CD4-positive, alpha-beta T cell (primary cell): Measurements from ENCODE around the gene SUPT5H. TPM values are rescaled to one million over a fixed set of nuclear protein-coding genes. Genes with fewer than 3 reads are reported as not detected.

Source experiments
- ATAC-seq: fragments of 200-7000 bp; cut with Tn5 transposase; one replicate; pipeline ENCODE4 v1.10.0; 2022; ENCODE audit warnings: mild to moderate bottlenecking; ENCODE audit not compliant: poor library complexity
- CTCF ChIA-PET: fragments of 350-600 bp; sonication (Branson Sonifier 250); formaldehyde crosslinking; loops from one replicate; lab custom pipeline; 2021; ENCODE audit warnings: antibody characterized with exemption, inconsistent platforms; lab: Charles Lee
- POLR2A ChIA-PET: fragments of 350-600 bp; sonication (Branson Sonifier 250); formaldehyde crosslinking; loops from one replicate; lab custom pipeline; 2021; ENCODE audit warnings: antibody characterized with exemption, inconsistent platforms; lab: Charles Lee
- DNase-seq, 14 experiments: peaks; one replicate each; pipeline ENCODE4 v3.0.0-alpha.2; 2013 to 2020; ENCODE audit warnings: mixed read lengths in 2 of 14
- H3K27ac ChIP-seq, 2 donors: one replicate each; pipeline versions ENCODE4 v1.5.1 to v1.7.0; 2013; ENCODE audit warnings: low read length in 2 of 2, low read depth in 1 of 2, mild to moderate bottlenecking in 1 of 2
- H3K27me3 ChIP-seq, 2 experiments: 1 replicate in 1 of 2; 2 replicates in 1 of 2; pipeline versions ENCODE4 v1.6.1 to v1.7.0; 2013; ENCODE audit warnings: low read length in 2 of 2, control low read depth in 1 of 2, mild to moderate bottlenecking in 1 of 2, moderate library complexity in 1 of 2; ENCODE audit not compliant: insufficient read depth in 2 of 2, control insufficient read depth in 1 of 2
- H3K36me3 ChIP-seq: one replicate; pipeline ENCODE4 v1.6.1; 2013; ENCODE audit warnings: low read length, control low read depth; ENCODE audit not compliant: insufficient read depth
- H3K4me1 ChIP-seq: one replicate; pipeline ENCODE4 v1.6.1; 2013; ENCODE audit warnings: low read length, control low read depth; ENCODE audit not compliant: insufficient read depth
- H3K4me3 ChIP-seq: one replicate; pipeline ENCODE4 v1.5.1; 2013; ENCODE audit warnings: mild to moderate bottlenecking, low read length, moderate library complexity
- H3K9me3 ChIP-seq, 2 experiments: 1 replicate in 1 of 2; 2 replicates in 1 of 2; pipeline versions ENCODE4 v1.6.1 to v1.7.0; 2013; ENCODE audit warnings: low read length in 2 of 2, mild to moderate bottlenecking in 2 of 2, control low read depth in 1 of 2, moderate library complexity in 1 of 2; ENCODE audit not compliant: control insufficient read depth in 1 of 2, insufficient read depth in 1 of 2
- H3K27ac Mint-ChIP-seq: one replicate; pipeline ENCODE4 v1.8.0; 2020; ENCODE audit warnings: mixed read lengths
- H3K27me3 Mint-ChIP-seq: one replicate; pipeline ENCODE4 v1.8.0; 2021; ENCODE audit warnings: mixed read lengths
- H3K36me3 Mint-ChIP-seq: one replicate; pipeline ENCODE4 v1.8.0; 2021; ENCODE audit warnings: low read depth, mixed read lengths
- H3K4me1 Mint-ChIP-seq: one replicate; pipeline ENCODE4 v1.8.0; 2021; ENCODE audit warnings: low read depth, mixed read lengths
- H3K4me3 Mint-ChIP-seq: one replicate; pipeline ENCODE4 v1.8.0; 2020; ENCODE audit warnings: mild to moderate bottlenecking, mixed read lengths
- H3K9me3 Mint-ChIP-seq: one replicate; pipeline ENCODE4 v1.8.0; 2020; ENCODE audit warnings: mixed read lengths
- CTCF ChIP-seq: fragments of 200-600 bp; IDR thresholded peaks from one replicate; pipeline ENCODE4 v1.8.0; 2022; ENCODE audit warnings: antibody characterized with exemption, mild to moderate bottlenecking
- intact Hi-C, 2 experiments: fragments of 100-400 bp; cut with DNase I in 1 of 2; cut with micrococcal nuclease in 1 of 2; formaldehyde crosslinking; loops; one replicate each; pipeline versions ENCODE4 v1.15.1 to v1.9.0; 2023 to 2025; cut with DNase I, micrococcal nuclease
- total RNA-seq, 174 experiments: library from RNA in 2 of 174; stranded (reverse) in 2 of 174; gene quantifications; one replicate each; pipeline ENCODE4 v1.2.3 and lab custom pipeline; 2021 to 2026

The SUPT5H gene
- total RNA-seq, 2 experiments from 2014 or later: 322 to 333 TPM

- Mint-ChIP-seq H3K4me3 (peak overlapping the region; percentile 90), H3K27me3 (peaks cover 7% of the 10 kb centered on the region), H3K27ac (peak overlapping the region; percentile 98), H3K9me3 (no peaks in the 10 kb centered on the region), H3K4me1 (peaks cover 53% of the 10 kb centered on the region), H3K36me3 (peaks cover 59% of the 10 kb centered on the region)
- Histone ChIP-seq H3K36me3 (peaks cover 25% of the 10 kb centered on the region), H3K27ac (peak overlapping the region; percentile 100), H3K9me3 (no peaks in the 10 kb centered on the region), H3K4me3 (peak overlapping the region; percentile 100), H3K4me1 (peaks cover 85% of the 10 kb centered on the region), H3K27me3 (no peaks in the 10 kb centered on the region)
- TF ChIP-seq CTCF: no peak
- ATAC-seq (no peak), DNase-seq (peak in 5 of 14 experiments; percentile 25 to 61 (median 50))
- ChIA-PET POLR2A (interaction anchor here (0.6 to 9.4 kb wide), 5 partner anchors 6 to 186 kb away, joined by 3 to 144 read pairs (median 61); partner anchors contain the start of genes MED29, PAF1, RPS16 and SAMD4B), CTCF (no interaction called here)
- intact Hi-C loops: no loop called here
These were observed 40.0 kb upstream of the SUPT5H start for GRCh38 chr19:39405261-39405957.

GRCh38 chr19:39405958-39406655 is 39.3 kb upstream of the SUPT5H start:
- TF ChIP-seq CTCF: no peak
- peaks cover 56% of the 10 kb centered on the region for H3K4me1 Mint-ChIP-seq
- H3K4me3 ChIP-seq: peak overlapping the region; percentile 100
- H3K27ac ChIP-seq: peak overlapping the region; percentile 100
- H3K9me3 ChIP-seq: no peaks in the 10 kb centered on the region
- ChIA-PET CTCF (interaction anchor here (1.2 to 3.4 kb wide), 2 partner anchors 8 to 60 kb away, joined by 3 to 21 read pairs; no protein-coding TSS in a partner anchor), POLR2A (interaction anchor here (0.6 to 9.4 kb wide), 8 partner anchors 7 to 1897 kb away, joined by 3 to 144 read pairs (median 20); partner anchors contain the start of genes GMFG, MED29, PAF1 and RPS16)
- no peaks in the 10 kb centered on the region for H3K27me3 ChIP-seq
- peak overlapping the region; percentile 98 for H3K27ac Mint-ChIP-seq
- H3K36me3 ChIP-seq: peaks cover 29% of the 10 kb centered on the region
- H3K27me3 Mint-ChIP-seq: peaks cover 7% of the 10 kb centered on the region
- H3K4me3 Mint-ChIP-seq: peak overlapping the region; percentile 90
- H3K36me3 Mint-ChIP-seq: peaks cover 65% of the 10 kb centered on the region
- peaks cover 85% of the 10 kb centered on the region for H3K4me1 ChIP-seq
- ATAC-seq (peak; percentile 13), DNase-seq (peak; percentile 81 to 98 (median 94))
- intact Hi-C loops: no loop called here
- H3K9me3 Mint-ChIP-seq: no peaks in the 10 kb centered on the region

DNA sequence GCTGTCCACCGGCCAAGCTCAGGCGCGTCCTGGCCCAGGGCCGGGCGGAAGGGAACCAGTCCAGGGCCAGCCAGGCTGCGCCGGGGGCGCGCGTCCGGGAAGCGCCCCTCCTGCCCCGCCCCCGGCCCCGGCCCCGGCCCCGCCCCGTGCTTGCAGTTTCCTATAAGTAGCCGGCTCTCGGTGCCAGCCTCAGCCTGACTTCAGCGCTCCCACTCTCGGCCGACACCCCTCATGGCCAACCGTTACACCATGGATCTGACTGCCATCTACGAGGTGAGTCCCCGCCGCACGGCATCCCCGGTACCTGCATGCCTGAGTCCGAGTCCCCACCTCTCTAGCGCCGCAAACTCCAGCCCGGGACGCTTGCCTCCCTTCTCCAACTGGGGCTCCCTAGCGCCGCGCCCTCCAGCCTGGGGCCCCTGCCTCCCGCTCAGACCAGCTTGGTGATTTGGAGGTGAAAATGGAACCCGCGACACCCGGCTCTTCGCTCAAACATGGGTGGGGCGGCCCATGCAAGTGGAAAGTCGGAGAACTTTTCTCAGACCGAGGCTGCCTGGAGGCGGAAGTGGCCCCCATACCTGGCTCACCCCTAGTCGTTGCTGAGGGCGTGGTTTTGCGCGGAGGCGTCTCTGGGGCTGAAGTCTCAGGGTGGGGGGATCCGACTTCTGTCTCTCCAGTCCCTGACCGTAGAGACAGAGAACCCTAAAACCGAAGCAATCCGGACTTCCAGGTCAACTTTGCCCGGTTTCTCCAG is 38.5 kb upstream of the SUPT5H start, which contains the start of gene ZFP36:
ZFP36 (plus strand) TSS at position 192 of the 754 bp plus-strand sequence; CDS start at position 250, 58 bp downstream.
- Histone ChIP-seq H3K9me3 (no peaks in the 10 kb centered on the region), H3K4me1 (peaks cover 85% of the 10 kb centered on the region), H3K27ac (peak within 1 kb of the TSS; percentile 100), H3K36me3 (peaks cover 29% of the 10 kb centered on the region), H3K27me3 (no peaks in the 10 kb centered on the region), H3K4me3 (peak within 1 kb of the TSS; percentile 100)
- ChIA-PET POLR2A (interaction anchor here (0.6 to 9.4 kb wide), 10 partner anchors 7 to 1896 kb away, joined by 3 to 144 read pairs (median 13); partner anchors contain the start of genes EID2B, GMFG, MED29 and PAF1), CTCF (interaction anchor here (1.2 to 3.4 kb wide), 2 partner anchors 9 to 61 kb away, joined by 3 to 21 read pairs; no protein-coding TSS in a partner anchor)
- ATAC-seq (peak; percentile 11), DNase-seq (peak; percentile 80 to 95 (median 91))
- Mint-ChIP-seq H3K9me3 (no peaks in the 10 kb centered on the region), H3K4me3 (peak within 1 kb of the TSS; percentile 99), H3K4me1 (peaks cover 56% of the 10 kb centered on the region), H3K27me3 (peaks cover 7% of the 10 kb centered on the region), H3K36me3 (peaks cover 65% of the 10 kb centered on the region), H3K27ac (peak within 1 kb of the TSS; percentile 98)
- intact Hi-C loops: no loop called here
- no peak for TF ChIP-seq CTCF
